OCI-LY1 (cell line): Measurements from ENCODE around the gene EGFL7.

Experiments used
- EZH2 ChIP-seq: fragments of 200-600 bp; sonication (generic), shearing (Covaris generic); IDR thresholded peaks from 2 replicates; pipeline ENCODE4 v1.8.0; 2017; ENCODE audit warnings: borderline replicate concordance, mixed run types, mild to moderate bottlenecking, antibody characterized with exemption, low read length, moderate library complexity, mixed read lengths
- TF ChIP-seq, protein P1 (sequence below): fragments of 200-600 bp; sonication (generic), shearing (Covaris generic); IDR thresholded peaks from 2 replicates; pipeline ENCODE4 v1.5.1; 2017; ENCODE audit warnings: mild to moderate bottlenecking, antibody characterized with exemption, low read length, moderate library complexity, mixed read lengths

DNA sequence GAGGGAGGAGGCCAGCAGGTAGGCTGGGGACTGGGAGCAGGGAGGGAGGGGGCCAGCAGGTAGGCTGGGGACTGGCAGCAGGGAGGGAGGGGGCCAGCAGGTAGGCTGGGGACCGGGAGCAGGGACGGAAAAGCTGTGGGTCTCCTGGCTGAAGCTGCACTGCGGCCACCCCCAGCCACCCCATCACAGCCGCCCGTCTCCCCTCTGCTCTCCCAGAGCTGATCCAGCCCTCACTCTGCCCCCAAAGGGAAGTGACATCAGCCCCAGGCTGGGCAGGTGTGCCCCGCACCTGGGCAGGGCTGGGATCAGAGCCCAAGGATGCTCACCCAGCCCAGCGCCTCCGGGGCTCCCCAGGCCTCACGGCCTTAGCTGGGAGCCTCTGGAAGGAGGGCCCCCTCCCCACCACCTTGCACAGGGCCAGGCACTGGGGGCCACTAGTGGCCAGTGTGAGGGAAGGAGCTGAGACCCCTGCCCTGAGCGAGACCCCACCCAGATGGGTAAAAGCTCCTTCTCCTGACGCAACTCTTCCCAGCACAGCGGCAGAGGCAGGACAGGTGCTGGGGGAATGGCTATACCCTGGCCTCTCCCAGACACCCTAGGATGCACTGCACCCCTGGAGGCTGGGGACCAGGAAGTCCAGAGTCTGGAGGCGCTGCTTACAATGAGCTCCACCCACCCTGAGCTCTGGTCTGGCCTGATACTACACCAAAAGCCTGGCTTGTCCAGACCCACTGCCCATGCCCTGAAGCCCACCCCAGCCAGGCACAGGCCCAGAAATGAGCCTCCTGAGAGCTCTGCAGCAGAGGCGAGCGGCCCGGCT is 13.0 kb downstream of the EGFL7 start:
- TF ChIP-seq, protein P1, sequence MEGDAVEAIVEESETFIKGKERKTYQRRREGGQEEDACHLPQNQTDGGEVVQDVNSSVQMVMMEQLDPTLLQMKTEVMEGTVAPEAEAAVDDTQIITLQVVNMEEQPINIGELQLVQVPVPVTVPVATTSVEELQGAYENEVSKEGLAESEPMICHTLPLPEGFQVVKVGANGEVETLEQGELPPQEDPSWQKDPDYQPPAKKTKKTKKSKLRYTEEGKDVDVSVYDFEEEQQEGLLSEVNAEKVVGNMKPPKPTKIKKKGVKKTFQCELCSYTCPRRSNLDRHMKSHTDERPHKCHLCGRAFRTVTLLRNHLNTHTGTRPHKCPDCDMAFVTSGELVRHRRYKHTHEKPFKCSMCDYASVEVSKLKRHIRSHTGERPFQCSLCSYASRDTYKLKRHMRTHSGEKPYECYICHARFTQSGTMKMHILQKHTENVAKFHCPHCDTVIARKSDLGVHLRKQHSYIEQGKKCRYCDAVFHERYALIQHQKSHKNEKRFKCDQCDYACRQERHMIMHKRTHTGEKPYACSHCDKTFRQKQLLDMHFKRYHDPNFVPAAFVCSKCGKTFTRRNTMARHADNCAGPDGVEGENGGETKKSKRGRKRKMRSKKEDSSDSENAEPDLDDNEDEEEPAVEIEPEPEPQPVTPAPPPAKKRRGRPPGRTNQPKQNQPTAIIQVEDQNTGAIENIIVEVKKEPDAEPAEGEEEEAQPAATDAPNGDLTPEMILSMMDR, result no peak
- TF ChIP-seq EZH2, result no peak
